AG10803 (cell line): ENCODE measurements around the gene MPZL1.

Experiments
- DNase-seq: peaks from one replicate; pipeline ENCODE4 v3.0.0; 2010; ENCODE audit warnings: low read depth
- H3K4me3 ChIP-seq: 2 replicates; pipeline ENCODE4 v1.5.1; 2011; ENCODE audit warnings: mild to moderate bottlenecking, low read length, control low read depth
- CTCF ChIP-seq: conservative IDR thresholded peaks from 2 replicates; pipeline ENCODE4 v1.5.1; 2011; ENCODE audit warnings: mild to moderate bottlenecking, low read length, control low read depth, inconsistent platforms

Gene MPZL1

DNA sequence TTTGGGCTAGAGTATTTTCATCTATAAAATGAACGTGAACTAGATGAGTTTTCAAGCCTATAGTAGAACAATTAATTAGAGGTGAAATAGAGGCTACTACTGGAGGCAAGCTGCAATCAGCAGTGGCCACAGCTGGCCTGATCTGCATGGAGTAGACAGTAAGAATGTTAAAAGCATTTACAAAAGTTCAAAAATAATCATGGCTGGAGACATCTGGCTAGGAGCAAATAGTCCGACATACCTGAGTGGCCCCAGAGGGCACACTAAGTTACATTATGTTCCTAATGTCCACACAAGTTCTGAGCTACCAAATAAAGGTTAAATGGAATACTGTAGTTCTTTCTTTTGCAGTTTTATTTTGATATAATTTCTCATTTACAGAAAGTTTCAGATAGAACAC is 28.0 kb downstream of the MPZL1 start:
- no peak for DNase-seq
- no peak for TF ChIP-seq CTCF
- H3K4me3 ChIP-seq = no peak overlapping the region

GRCh38 chr1:167750641-167751040 is 28.9 kb downstream of the MPZL1 start:
- no peak for TF ChIP-seq CTCF
- no peak for DNase-seq
- H3K4me3 ChIP-seq = no peak overlapping the region

DNA sequence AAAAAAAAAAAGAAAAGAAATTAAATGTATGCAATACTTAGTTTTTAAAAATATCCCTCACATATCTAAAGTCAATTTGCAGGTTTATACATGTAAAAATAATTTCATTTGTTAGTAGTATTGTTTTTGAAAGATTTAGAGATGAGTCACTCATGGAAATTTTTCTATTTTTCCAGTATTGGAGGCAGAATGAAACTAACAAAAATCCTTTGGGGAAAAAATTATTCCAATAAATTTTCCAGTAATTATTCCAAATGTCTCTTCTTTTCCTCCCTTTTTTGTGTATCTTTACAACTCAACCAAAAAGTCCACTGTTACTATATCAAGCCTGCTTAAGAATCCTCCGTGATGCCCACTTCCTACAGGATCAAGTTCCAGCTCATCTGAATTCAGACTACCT is 29.9 kb downstream of the MPZL1 start:
- no peak overlapping the region for H3K4me3 ChIP-seq
- DNase-seq = no peak
- TF ChIP-seq CTCF = no peak

- no peak for DNase-seq
These were observed 30.6 kb downstream of the MPZL1 start for GRCh38 chr1:167752219-167752985.

GRCh38 chr1:167755654-167756053 is 33.9 kb downstream of the MPZL1 start:
- DNase-seq = no peak
- TF ChIP-seq CTCF = no peak
- H3K4me3 ChIP-seq = no peak overlapping the region

More at GRCh38 chr1:167752219-167752985, 30.6 kb downstream of the MPZL1 start:
- H3K4me3 ChIP-seq = no peak overlapping the region
- no peak for TF ChIP-seq CTCF

DNA sequence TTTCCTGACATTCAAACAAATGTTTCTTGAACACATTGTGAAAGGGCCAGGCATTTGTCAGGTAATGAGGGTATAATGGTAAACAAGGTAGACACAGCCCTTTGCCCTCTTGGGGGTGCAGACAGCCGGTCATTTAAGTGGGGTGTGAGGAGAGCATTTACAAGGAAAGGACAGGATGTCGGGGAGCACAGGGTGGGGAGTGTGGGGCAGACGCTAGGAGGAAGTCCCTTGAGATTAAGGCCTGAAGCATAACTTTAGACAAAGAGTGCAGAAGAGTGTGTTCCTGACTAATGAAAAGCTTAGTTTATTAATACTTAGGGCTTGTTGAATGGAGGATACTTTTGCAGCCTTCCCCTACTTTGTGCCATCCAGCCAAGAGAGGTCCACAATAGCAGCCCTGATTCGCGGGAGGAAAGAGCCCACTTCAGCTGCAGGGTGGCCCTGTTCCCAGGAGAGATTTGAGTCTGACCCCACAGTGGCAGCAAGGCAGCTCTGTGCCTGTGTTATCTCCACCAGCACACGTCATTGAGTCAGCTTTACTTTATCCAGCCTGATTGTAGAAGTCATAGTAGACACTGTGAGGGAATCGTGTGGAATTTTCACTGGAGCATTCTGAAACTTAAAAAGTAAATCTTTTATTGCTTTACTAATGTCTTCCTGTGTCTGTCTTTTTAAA is 35.1 kb downstream of the MPZL1 start:
- DNase-seq = no peak
- no peak overlapping the region for H3K4me3 ChIP-seq
- no peak for TF ChIP-seq CTCF
